PC-9 (cell line): Measurements from ENCODE around the gene GGN.

Experiments used
- CTCF ChIP-seq: fragments of 200-600 bp; sonication (generic); conservative IDR thresholded peaks from 2 replicates; pipeline ENCODE4 v1.6.1; 2017; ENCODE audit warnings: mixed run types, antibody characterized with exemption, mild to moderate bottlenecking, moderate library complexity
- EZH2 ChIP-seq: fragments of 200-600 bp; sonication (generic); IDR thresholded peaks from 2 replicates; pipeline ENCODE4 v1.8.0; 2017; ENCODE audit warnings: antibody characterized with exemption, low read depth

- TF ChIP-seq CTCF (no peak), EZH2 (no peak)
Measured at GRCh38 chr19:38412491-38412890, 24.7 kb upstream of the GGN start.
